Activated CD4-positive, alpha-beta memory T cell treated with anti-CD3 and anti-CD28 coated beads for 36 hours (primary cell): ENCODE results near the gene SIRPA. TPM values are rescaled to one million over a fixed set of nuclear protein-coding genes. Genes with fewer than 3 reads are reported as not detected.

Source experiments
- CTCF ChIA-PET: fragments of 350-600 bp; sonication (Branson Sonifier 250); formaldehyde crosslinking; loops from one replicate; lab custom pipeline; 2021; ENCODE audit warnings: antibody characterized with exemption, inconsistent platforms; lab: Charles Lee
- POLR2A ChIA-PET: fragments of 350-600 bp; sonication (Branson Sonifier 250); formaldehyde crosslinking; loops from one replicate; lab custom pipeline; 2021; ENCODE audit warnings: antibody characterized with exemption; lab: Charles Lee
- DNase-seq: peaks from one replicate; pipeline ENCODE4 v3.0.0-alpha.2; 2020
- H3K27ac Mint-ChIP-seq: one replicate; pipeline ENCODE4 v1.8.0; 2021; ENCODE audit warnings: mixed read lengths
- H3K27me3 Mint-ChIP-seq: one replicate; pipeline ENCODE4 v1.8.0; 2021; ENCODE audit warnings: mixed read lengths
- H3K36me3 Mint-ChIP-seq: one replicate; pipeline ENCODE4 v1.8.0; 2021; ENCODE audit warnings: mixed read lengths
- H3K4me1 Mint-ChIP-seq: one replicate; pipeline ENCODE4 v1.8.0; 2021; ENCODE audit warnings: low read depth, mixed read lengths
- H3K4me3 Mint-ChIP-seq: one replicate; pipeline ENCODE4 v1.8.0; 2021; ENCODE audit warnings: mild to moderate bottlenecking, mixed read lengths
- H3K9me3 Mint-ChIP-seq: one replicate; pipeline ENCODE4 v1.8.0; 2021; ENCODE audit warnings: mixed read lengths
- intact Hi-C: fragments of 100-400 bp; cut with micrococcal nuclease; formaldehyde crosslinking; loops from one replicate; pipeline ENCODE4 v1.15.1; 2023
- total RNA-seq, 2 experiments: library from RNA; stranded (reverse); gene quantifications; one replicate each; pipeline ENCODE4 v1.2.3, GENCODE V29; 2021

Gene SIRPA
- total RNA-seq, 2 experiments from 2014 or later: not detected

DNA sequence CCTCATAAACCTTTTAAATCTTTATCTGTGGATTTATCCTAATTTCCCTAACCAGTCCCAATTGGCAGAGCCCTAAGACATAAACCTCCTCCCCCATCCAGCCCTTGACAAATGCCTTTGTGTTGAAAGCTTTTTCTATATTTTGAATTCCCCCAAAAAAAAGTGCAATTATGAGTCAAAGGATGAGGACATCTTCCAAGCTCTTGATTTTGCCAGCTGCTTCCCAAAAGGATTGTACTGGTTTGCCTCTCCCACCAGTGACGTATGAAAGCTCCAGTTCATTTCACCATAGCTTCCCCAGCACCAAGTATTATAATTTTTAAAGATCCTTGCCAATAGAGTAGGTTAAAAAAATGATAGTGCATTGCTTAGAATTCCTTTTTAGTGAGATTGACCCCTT, 38.9 kb downstream of the SIRPA start:
- Mint-ChIP-seq H3K4me3 (no peak overlapping the region), H3K27me3 (peaks cover 29% of the 10 kb centered on the region), H3K36me3 (no peaks in the 10 kb centered on the region), H3K9me3 (no peaks in the 10 kb centered on the region), H3K4me1 (no peaks in the 10 kb centered on the region), H3K27ac (no peak overlapping the region)
- intact Hi-C loops: no loop called here
- DNase-seq: no peak
- CTCF ChIA-PET: interaction anchor here (0.7 kb wide), 1 partner anchor 196 kb away, joined by 3 read pairs; no protein-coding TSS in a partner anchor
- POLR2A ChIA-PET: no interaction called here

GRCh38 chr20:1934721-1935573, 39.7 kb downstream of the SIRPA start:
- Mint-ChIP-seq H3K4me1 (no peaks in the 10 kb centered on the region), H3K36me3 (no peaks in the 10 kb centered on the region), H3K27me3 (peaks cover 28% of the 10 kb centered on the region), H3K27ac (no peak overlapping the region), H3K9me3 (no peaks in the 10 kb centered on the region), H3K4me3 (no peak overlapping the region)
- ChIA-PET CTCF (interaction anchor here (1.7 kb wide), 1 partner anchor 158 kb away, joined by 4 read pairs; no protein-coding TSS in a partner anchor), POLR2A (no interaction called here)
- intact Hi-C loops: no loop called here
- no peak for DNase-seq

DNA sequence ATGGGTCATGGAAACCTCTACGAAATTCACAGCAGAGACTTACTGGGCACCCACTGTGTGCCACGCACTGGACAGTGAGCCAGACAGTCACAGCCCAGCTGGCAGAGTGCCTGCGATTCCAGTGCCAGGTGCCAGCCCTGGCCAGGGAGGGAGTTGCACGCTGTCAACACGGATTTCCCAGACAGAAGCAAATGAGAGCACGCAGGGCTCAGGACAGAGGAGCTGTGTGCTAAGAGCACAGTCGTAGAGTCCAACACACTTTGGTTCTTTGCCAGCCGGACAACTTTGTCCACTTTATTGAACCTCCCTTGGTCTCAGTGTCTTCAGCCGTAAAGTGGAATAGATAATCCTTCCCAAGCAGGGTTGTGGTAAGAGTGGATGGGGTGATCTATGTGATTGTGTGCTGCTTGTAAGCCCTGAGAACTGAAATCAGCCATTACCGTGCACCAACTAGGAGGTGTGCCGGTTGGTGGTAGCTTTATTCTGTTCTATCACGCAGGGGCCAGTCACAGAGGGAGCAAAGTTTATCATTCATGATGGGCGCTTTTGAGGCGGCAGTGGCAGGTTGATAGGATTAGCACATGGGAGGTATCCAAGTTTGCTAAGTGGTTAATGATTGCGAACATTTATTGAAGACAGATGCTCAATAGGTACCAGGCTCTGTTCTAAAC, 40.6 kb downstream of the SIRPA start:
- Mint-ChIP-seq H3K27me3 (peaks cover 27% of the 10 kb centered on the region), H3K9me3 (no peaks in the 10 kb centered on the region), H3K4me3 (no peak overlapping the region), H3K4me1 (no peaks in the 10 kb centered on the region), H3K36me3 (no peaks in the 10 kb centered on the region), H3K27ac (no peak overlapping the region)
- intact Hi-C loops: no loop called here
- no peak for DNase-seq
- POLR2A ChIA-PET: no interaction called here
- CTCF ChIA-PET: interaction anchor here (1.7 kb wide), 1 partner anchor 159 kb away, joined by 4 read pairs; no protein-coding TSS in a partner anchor

GRCh38 chr20:1937316-1937976, 42.2 kb downstream of the SIRPA start:
- H3K4me3 Mint-ChIP-seq: no peak overlapping the region
- intact Hi-C loops: no loop called here
- H3K36me3 Mint-ChIP-seq: no peaks in the 10 kb centered on the region
- DNase-seq: no peak
- ChIA-PET CTCF (no interaction called here), POLR2A (no interaction called here)
- peaks cover 20% of the 10 kb centered on the region for H3K27me3 Mint-ChIP-seq
- H3K4me1 Mint-ChIP-seq: no peaks in the 10 kb centered on the region
- no peaks in the 10 kb centered on the region for H3K9me3 Mint-ChIP-seq
- no peak overlapping the region for H3K27ac Mint-ChIP-seq

GRCh38 chr20:1938464-1939269, 43.5 kb downstream of the SIRPA start:
- Mint-ChIP-seq H3K4me1 (no peaks in the 10 kb centered on the region), H3K36me3 (no peaks in the 10 kb centered on the region), H3K27me3 (peaks cover 17% of the 10 kb centered on the region), H3K9me3 (no peaks in the 10 kb centered on the region), H3K4me3 (no peak overlapping the region), H3K27ac (no peak overlapping the region)
- intact Hi-C loops: no loop called here
- DNase-seq: no peak
- CTCF ChIA-PET: interaction anchor here (0.6 kb wide), 1 partner anchor 363 kb away, joined by 3 read pairs; no protein-coding TSS in a partner anchor
- POLR2A ChIA-PET: no interaction called here

DNA sequence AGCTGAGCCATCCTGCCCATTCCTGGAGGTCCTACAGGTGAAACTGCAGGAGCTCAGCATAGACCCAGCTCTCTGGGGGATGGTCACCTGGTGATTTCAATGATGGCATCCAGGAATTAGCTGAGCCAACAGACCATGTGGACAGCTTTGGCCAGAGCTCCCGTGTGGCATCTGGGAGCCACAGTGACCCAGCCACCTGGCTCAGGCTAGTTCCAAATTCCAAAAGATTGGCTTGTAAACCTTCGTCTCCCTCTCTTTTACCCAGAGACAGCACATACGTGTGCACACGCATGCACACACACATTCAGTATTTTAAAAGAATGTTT, 44.0 kb downstream of the SIRPA start:
- H3K9me3 Mint-ChIP-seq: no peaks in the 10 kb centered on the region
- intact Hi-C loops: no loop called here
- CTCF ChIA-PET: no interaction called here

DNA sequence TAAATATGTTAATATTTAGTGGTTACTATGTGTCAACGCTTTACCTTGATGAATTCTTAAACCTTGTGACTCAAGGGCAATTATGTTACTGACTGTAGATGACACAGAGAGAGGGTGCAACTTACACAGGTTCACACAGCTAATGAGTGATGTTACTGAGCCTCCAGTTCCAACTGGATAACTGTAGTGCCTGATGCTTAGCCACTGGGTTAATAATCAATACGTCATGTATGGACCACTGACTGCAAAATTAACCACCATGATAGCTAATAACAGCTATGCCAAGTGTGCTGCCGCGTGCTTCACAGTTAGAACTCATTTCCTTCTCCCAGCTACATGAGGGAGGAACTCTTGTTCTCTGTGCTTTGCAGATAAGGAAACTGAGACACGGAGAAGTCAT, 45.4 kb downstream of the SIRPA start:
- CTCF ChIA-PET: no interaction called here
- intact Hi-C loops: no loop called here
- H3K4me1 Mint-ChIP-seq: no peaks in the 10 kb centered on the region
- DNase-seq: no peak
- no peak overlapping the region for H3K27ac Mint-ChIP-seq
- no peaks in the 10 kb centered on the region for H3K9me3 Mint-ChIP-seq
- no peaks in the 10 kb centered on the region for H3K36me3 Mint-ChIP-seq
- H3K27me3 Mint-ChIP-seq: peaks cover 17% of the 10 kb centered on the region
- H3K4me3 Mint-ChIP-seq: no peak overlapping the region
- POLR2A ChIA-PET: no interaction called here

More for the DNA sequence above, 44.0 kb downstream of the SIRPA start:
- no peaks in the 10 kb centered on the region for H3K36me3 Mint-ChIP-seq
- no peak overlapping the region for H3K27ac Mint-ChIP-seq
- H3K4me3 Mint-ChIP-seq: no peak overlapping the region
- H3K4me1 Mint-ChIP-seq: no peaks in the 10 kb centered on the region
- DNase-seq: no peak
- POLR2A ChIA-PET: no interaction called here
- H3K27me3 Mint-ChIP-seq: peaks cover 15% of the 10 kb centered on the region

DNA sequence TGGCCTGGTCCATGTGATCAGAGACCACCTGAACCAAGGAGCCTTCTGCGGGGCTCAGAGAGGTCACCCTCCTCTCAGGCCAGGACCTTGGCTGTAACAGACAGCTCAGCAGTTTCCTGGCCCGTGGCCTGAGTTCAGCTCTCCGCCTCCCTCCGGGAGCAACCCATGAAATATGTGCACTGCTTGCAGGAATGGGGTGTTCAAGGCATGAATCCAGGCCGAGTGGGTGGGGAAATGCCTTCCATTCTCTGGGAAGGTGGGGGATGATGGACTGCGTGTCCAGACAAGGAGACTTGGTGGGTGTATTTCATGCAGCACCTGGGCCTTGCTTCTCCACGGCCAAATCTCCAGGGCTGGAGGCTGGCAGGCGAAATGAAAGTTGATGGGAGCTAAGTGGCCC, 46.0 kb downstream of the SIRPA start:
- POLR2A ChIA-PET: no interaction called here
- H3K36me3 Mint-ChIP-seq: no peaks in the 10 kb centered on the region
- H3K27me3 Mint-ChIP-seq: peaks cover 17% of the 10 kb centered on the region
- H3K4me3 Mint-ChIP-seq: no peak overlapping the region
- no peaks in the 10 kb centered on the region for H3K9me3 Mint-ChIP-seq
- intact Hi-C loops: no loop called here
- DNase-seq: no peak
- H3K27ac Mint-ChIP-seq: no peak overlapping the region
- CTCF ChIA-PET: no interaction called here
- H3K4me1 Mint-ChIP-seq: no peaks in the 10 kb centered on the region

DNA sequence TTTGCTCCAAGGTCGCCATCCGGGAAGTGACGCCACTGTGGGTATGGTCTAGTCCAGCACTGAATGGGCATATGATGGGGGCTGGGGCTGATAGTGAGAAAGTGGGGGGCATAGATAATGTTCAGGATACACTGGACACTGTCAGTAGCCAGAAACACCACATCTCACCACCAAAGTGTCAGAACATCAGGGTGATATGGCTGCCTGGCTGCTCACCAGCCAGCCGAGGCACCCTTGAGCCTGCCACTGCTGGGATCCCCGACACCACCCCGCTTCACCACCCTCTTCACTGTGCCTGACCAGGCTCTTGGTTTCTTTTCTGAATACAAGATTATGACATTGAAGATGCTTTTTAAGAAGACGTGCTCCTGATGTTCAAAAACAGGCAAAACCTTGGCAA, 46.9 kb downstream of the SIRPA start:
- DNase-seq: no peak
- Mint-ChIP-seq H3K9me3 (no peaks in the 10 kb centered on the region), H3K36me3 (no peaks in the 10 kb centered on the region), H3K4me1 (no peaks in the 10 kb centered on the region), H3K27ac (no peak overlapping the region), H3K27me3 (peaks cover 22% of the 10 kb centered on the region), H3K4me3 (no peak overlapping the region)
- intact Hi-C loops: no loop called here
- ChIA-PET CTCF (no interaction called here), POLR2A (no interaction called here)

GRCh38 chr20:1942486-1943274, 47.5 kb downstream of the SIRPA start:
- Mint-ChIP-seq H3K27me3 (peaks cover 24% of the 10 kb centered on the region), H3K36me3 (no peaks in the 10 kb centered on the region), H3K4me3 (no peak overlapping the region), H3K9me3 (no peaks in the 10 kb centered on the region), H3K4me1 (no peaks in the 10 kb centered on the region), H3K27ac (no peak overlapping the region)
- ChIA-PET POLR2A (no interaction called here), CTCF (no interaction called here)
- intact Hi-C loops: no loop called here
- DNase-seq: no peak

DNA sequence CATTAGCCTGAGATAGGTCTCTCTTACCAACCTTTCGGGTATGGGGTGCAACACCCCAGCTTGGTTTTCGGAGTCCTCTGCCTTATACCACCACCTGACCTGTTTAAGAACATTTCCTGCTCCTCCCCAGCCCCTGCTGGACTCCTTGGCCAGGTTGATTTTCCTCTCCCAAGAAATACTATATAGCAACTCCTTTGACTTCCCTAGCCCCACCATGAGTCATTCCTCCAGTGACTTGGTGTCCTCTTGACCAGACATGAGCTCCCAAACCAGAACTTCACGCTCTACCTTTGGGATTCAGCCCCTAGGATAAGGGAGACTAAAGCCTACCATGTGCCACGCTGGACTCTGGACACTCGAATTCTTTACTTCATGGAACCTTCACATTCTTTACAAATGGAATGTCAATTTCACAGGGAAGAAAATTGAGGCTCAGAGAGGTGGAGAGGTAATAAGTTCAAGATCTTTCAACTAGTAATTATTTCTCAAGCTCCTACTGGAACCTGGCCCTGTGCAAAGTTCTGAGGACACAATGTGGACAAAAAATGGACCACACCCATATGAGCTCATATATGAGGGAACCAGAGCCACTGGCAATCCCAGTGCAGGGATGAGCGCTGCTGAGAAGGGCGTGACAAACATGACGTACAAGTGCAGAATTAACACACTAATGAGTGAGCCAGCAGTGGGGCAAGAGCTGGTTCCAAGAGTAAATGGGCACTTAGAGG, 48.2 kb downstream of the SIRPA start:
- CTCF ChIA-PET: no interaction called here
- Mint-ChIP-seq H3K27ac (no peak overlapping the region), H3K27me3 (peaks cover 27% of the 10 kb centered on the region), H3K4me3 (no peak overlapping the region), H3K9me3 (no peaks in the 10 kb centered on the region), H3K36me3 (no peaks in the 10 kb centered on the region), H3K4me1 (no peaks in the 10 kb centered on the region)
- intact Hi-C loops: no loop called here
- POLR2A ChIA-PET: no interaction called here
- no peak for DNase-seq
